ENCODE results near the gene GMEB1.
A peak's percentile ranks its signal among the peaks of the same experiment; 100 is the strongest.
"Not testable (repeated sequence)": the region's sequence is repeated elsewhere in the genome, so short reads cannot be mapped to it uniquely, and the experiment has no call there.

GMEB1 gene

DNA sequence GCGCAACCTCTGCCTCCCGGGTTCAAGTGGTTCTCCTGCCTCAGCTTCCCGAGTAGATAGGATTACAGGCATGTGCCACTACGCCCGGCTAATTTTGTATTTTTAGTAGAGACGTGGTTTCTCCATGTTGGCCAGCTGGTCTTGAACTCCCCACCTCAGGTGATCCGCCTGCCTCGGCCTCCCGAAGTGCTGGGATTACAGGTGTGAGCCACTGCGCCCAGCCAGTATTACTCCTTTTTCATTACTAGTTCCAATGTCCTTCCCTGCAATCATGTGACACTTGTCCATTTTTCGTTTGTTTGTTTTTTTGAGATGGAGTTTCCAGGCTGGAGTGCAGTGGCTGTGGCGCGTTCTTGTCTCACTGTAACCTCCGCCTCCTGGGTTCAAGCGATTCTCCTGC lies 4.4 kb downstream of the GMEB1 start:
- DNase-seq (ENCODE audit: low read depth) = not testable (repeated sequence)

- no peak for DNase-seq (ENCODE audit: low read depth)
Measured at GRCh38 chr1:28675924-28676257, 7.3 kb downstream of the GMEB1 start.

- DNase-seq (ENCODE audit: low read depth) = no peak
Measured at GRCh38 chr1:28680151-28680550, 11.6 kb downstream of the GMEB1 start.

GRCh38 chr1:28682840-28683239 lies 14.3 kb downstream of the GMEB1 start:
- no peak for DNase-seq (ENCODE audit: low read depth)

- DNase-seq (ENCODE audit: low read depth) = no peak
Measured at GRCh38 chr1:28684937-28685336, 16.4 kb downstream of the GMEB1 start.

GRCh38 chr1:28691627-28692026 lies 23.0 kb downstream of the GMEB1 start:
- DNase-seq (ENCODE audit: low read depth) = not testable (repeated sequence)

DNA sequence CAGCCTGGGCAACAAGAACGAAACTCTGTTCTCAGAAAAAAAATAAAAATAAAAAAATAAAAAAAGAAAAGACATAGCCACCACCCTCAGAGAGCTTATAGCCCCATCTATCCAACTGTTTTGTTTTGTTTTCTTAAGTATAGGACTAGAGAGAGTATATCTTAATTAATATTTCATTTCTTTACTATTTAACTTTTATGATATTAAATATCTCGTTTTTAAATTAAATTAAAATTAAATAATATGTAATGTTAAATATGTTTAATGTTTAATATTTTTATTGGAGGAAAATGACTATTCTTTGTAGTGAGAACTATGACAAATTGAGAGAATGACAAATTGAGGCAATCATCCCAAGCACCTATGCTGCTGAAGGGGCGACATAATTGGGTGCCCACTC lies 35.0 kb downstream of the GMEB1 start:
- no peak for DNase-seq (ENCODE audit: low read depth)

GRCh38 chr1:28716336-28716735 lies 47.8 kb downstream of the GMEB1 start:
- DNase-seq (ENCODE audit: low read depth) = no peak

DNA sequence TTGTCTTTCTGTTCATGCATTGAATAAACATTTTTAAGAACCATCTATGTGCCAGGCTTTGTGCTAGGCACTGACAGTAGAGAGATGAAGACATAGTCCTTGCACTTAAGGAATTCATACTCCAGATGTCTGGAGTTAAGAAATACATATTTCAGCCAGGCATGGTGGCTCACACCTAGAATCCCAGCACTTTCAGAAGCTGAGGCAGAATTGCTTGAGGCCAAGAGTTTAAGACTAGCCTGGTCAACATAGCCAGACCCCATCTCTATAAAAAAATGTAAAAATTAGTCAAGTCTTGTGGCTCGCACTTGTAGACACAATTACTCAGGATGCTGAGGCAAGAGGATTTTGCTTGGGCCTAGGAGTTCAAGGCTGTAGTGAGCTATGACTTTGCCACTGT lies 49.6 kb downstream of the GMEB1 start:
- no peak for DNase-seq (ENCODE audit: low read depth)

GRCh38 chr1:28718586-28719331 lies 50.2 kb downstream of the GMEB1 start:
- DNase-seq (ENCODE audit: low read depth) = peak; percentile 62

DNA sequence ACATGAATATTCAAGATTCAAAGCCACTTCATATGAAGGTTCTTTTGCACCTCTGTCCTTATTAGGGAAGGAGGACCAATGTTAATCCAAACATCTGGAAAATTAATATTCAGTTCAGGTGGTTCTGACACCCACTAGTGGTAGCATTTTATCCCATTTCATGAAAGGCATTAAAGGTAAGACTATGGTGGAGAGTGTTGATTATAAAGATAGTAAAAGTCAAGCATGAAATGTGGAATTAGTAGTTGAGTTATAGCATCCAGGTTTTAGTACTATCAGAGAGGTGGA lies 50.7 kb downstream of the GMEB1 start:
- DNase-seq (ENCODE audit: low read depth) = no peak

DNA sequence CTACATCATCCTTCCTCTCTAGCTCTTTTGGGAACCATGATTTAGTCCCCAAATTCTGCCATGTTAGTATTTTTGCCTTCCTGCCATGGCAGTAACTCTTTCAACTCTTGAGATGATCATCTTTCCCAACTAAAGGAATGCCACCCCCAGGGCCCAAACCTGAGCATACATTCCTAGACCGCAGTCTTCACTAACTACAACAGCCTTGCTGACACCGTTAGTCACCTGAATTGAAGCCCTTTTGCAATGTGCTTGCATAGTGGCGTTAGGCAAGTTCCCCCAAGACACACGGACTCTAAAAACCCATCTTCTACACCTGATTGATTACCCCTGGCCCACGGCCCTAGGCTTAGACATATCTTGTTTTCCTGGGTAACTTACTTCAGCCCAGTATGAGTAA lies 51.8 kb downstream of the GMEB1 start:
- DNase-seq (ENCODE audit: low read depth) = no peak

DNA sequence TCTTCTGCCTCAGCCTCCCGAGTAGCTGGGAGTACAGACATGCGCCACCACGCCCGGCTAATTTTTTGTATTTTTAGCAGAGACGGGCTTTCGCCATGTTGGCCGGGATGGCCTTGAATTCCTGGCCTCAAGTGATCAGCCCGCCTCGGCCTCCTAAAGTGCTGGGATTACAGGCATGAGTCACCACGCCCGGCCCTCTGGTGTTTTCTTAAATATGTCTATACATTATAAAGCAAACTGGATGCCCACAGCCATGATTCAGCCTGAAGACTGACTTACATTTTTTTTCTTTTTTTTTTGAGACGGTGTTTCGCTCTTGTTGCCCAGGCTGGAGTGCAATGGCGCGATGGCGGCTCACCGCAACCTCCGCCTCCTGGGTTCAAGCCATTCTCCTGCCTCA lies 53.3 kb downstream of the GMEB1 start:
- not testable (repeated sequence) for DNase-seq (ENCODE audit: low read depth)

DNA sequence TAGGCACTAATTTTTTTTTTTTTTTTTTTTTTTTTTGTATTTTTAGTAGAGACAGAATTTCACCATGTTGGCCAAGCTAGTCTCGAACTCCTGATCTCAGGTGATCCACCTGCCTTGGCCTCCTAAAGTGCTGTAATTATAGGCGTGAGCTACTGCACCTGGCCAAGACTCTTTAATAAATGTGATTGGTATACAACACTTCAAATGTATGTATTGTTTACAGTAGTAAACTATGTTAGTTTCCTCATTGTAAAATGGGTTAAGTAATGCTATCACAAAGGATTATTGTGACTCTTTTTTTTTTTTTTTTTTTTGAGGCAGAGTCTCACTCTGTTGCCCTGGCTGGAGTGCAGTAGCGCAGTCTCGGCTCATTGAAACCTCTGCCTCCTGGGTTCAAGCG lies 56.8 kb downstream of the GMEB1 start:
- DNase-seq (ENCODE audit: low read depth) = not testable (repeated sequence)

DNA sequence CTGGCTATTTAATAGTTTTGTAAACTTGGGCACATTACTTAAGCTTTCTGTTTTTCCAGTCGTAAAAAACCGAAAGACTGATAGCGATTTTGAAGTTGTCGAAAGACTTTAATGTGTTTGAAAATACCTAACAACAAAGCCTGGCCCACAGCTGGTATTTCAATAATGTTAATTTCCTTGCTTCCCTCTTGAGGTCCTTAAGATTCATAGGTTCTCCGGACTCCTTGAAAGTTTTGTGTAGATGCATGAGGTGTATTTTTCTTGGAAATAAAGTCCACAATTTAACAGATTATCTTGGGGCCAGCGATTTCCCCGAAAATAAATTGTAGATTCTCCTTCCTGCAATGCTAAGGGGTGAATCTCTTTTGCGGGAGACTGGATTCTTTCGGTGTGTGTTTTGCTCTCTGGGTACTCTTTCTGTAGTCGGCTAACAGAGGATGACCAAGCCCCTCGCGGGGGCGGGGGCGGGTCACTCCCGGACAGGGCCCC lies 67.4 kb downstream of the GMEB1 start:
- DNase-seq (ENCODE audit: low read depth) = no peak

DNA sequence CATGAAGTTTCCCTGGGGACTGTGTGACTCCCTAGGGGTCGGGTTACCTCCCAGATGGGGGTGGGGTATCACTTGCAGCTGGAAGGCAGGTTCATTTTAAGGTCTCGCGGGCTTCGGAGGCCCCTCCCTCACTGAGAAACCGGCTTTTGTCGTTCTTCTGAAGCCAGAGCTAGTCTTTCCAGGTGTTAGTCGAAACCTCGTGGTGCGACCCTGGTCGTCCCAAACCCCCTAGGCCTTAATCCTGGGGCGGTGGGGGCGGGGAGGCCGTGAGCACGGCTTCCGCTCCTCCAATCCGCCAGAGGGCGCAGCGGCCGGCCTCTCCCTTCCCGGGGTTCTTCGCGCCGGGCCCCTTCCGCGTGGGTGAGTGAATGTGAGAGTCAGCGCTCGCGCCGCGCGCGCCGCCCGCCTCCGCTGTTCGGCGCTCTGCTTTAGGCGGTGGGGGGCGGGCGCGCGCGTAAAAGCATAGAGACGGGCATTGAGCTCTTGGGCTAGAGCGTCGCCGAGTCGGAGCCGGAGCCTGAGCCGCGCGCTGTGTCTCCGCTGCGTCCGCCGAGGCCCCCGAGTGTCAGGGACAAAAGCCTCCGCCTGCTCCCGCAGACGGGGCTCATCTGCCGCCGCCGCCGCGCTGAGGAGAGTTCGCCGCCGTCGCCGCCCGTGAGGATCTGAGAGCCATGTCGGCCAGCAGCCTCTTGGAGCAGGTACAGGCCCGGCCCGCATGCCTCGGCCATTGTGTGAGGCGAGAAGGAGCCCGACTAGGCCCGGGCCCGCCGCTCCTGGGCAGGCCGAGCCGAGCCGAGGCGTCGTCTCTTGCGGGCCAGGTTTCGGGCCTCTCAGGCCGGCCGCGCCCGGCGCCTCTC lies 68.1 kb downstream of the GMEB1 start, which contains the start of gene YTHDF2:
Gene YTHDF2 (plus strand): TSS at position 491 of the 857 bp plus-strand sequence. CDS start 181 bp downstream, at position 672.
- peak; percentile 95 for DNase-seq (ENCODE audit: low read depth)

DNA sequence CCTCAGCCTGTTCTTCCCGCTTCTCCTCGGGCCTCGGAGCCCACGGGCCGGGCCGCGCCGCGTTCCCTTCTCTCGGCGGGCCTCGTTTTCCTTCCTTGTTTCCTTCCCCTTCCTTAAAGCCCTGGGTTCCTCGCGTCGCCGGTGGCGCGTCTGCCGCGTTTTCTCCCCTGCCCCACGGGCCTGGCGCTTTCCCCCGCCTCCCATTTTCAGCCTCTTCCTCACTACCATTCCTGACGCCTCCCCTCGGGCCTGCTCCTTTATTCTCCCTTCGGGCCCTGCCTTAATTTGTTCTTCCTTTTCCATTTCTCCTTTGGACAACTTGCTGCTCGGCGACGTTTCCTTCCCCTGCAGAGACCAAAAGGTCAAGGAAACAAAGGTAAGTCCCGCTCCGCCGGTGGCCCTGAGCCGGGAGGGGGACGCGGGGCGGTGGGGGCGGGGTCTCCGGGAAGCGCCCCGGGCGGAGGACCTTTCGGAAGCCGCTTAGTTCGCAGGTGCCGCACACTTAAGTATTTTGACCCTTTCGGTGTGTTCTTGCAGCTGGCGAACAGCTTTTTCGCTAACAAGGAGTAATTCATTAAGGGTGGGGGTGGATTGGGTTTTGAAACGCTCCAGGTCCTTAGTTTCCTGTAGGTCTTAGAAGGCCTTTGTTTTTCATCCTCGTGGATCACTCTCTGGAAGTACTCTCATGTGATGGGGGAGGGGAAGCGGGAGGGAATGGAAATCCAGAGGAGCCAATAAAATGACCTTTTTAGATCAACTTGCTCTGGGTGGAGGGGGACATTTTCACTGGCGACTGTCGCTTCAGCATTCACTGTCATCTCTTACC lies 68.9 kb downstream of the GMEB1 start:
- DNase-seq (ENCODE audit: low read depth) = no peak

- DNase-seq (ENCODE audit: low read depth) = no peak
Measured at GRCh38 chr1:28740118-28740517, 71.5 kb downstream of the GMEB1 start.

- no peak for DNase-seq (ENCODE audit: low read depth)
Measured at GRCh38 chr1:28744184-28744583, 75.6 kb downstream of the GMEB1 start.

DNA sequence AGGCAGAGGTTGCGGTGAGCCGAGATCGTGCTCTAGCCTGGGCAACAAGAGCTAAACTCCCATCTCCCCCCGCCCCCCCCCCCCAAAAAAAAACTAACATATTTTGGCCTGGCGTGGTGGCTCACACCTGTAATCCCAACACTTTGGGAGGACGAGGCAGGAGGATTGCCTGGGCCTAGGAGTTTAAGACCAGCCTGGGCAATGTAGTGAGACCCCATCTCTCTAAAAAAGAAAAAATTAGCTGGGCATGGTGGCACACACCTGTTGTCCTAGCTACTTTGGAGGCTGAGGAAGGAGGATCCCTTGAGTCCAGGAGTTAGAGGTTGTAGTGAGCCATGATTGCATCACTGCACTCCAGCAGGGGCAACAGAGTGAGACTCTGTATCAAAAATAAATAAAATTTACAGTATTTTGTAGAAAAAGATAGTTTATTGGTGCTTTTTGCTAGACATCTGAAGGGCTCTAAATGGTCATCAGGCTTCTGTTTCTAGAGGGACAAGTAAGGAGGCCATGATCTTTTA lies 77.1 kb downstream of the GMEB1 start:
- DNase-seq (ENCODE audit: low read depth) = no peak

DNA sequence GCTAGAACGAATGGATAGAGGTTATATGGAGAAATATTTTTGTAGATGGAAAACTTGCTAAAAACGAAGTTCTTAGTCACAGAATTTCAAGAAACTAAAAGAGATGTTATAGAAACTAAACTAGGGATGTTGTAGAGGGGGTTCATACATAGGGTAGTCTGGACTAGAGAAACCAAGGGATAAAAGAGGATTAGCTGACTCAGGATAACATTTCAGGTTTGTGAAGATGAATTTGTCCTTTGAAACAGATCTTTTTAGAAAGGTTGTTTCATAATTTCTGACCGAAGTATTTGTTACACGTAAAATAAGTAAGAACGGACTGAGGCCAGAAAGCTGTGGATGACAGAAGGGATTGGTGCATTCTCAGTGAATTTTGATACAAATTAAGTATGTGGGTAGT lies 81.7 kb downstream of the GMEB1 start:
- no peak for DNase-seq (ENCODE audit: low read depth)

GRCh38 chr1:28750771-28751294 lies 82.2 kb downstream of the GMEB1 start:
- DNase-seq (ENCODE audit: low read depth) = not testable (repeated sequence)

Data from stromal cell of bone marrow (primary cell).